ENCODE results near the gene PMEPA1. TPM values are rescaled to one million over a fixed set of nuclear protein-coding genes. Genes with fewer than 3 reads are reported as not detected.

The PMEPA1 gene
- total RNA-seq, 1 donor from 2014 or later, result 62.5 TPM

GRCh38 chr20:57653910-57654309 lies 55.9 kb downstream of the PMEPA1 start:
- no peak for DNase-seq (ENCODE audit: low read depth)

GRCh38 chr20:57653546-57653900 lies 56.3 kb downstream of the PMEPA1 start:
- no peak for TF ChIP-seq CTCF (conservative IDR thresholded peaks at IDR 0.05; ENCODE audit: low read depth, low read length)
- DNase-seq (ENCODE audit: low read depth), result no peak
- H3K4me3 ChIP-seq (ENCODE audit: low read depth, low read length), result no peak overlapping the region

More at GRCh38 chr20:57653910-57654309, 55.9 kb downstream of the PMEPA1 start:
- TF ChIP-seq CTCF (conservative IDR thresholded peaks at IDR 0.05; ENCODE audit: low read depth, low read length), result no peak
- no peak overlapping the region for H3K4me3 ChIP-seq (ENCODE audit: low read depth, low read length)

- no peak overlapping the region for H3K4me3 ChIP-seq (ENCODE audit: low read depth, low read length)
- no peak for TF ChIP-seq CTCF (conservative IDR thresholded peaks at IDR 0.05; ENCODE audit: low read depth, low read length)
- no peak for DNase-seq (ENCODE audit: low read depth)
Measured at GRCh38 chr20:57652606-57653545, 56.9 kb downstream of the PMEPA1 start.

- no peak for TF ChIP-seq CTCF (conservative IDR thresholded peaks at IDR 0.05; ENCODE audit: low read depth, low read length)
- H3K4me3 ChIP-seq (ENCODE audit: low read depth, low read length), result no peak overlapping the region
- no peak for DNase-seq (ENCODE audit: low read depth)
Measured at GRCh38 chr20:57651881-57652605, 57.8 kb downstream of the PMEPA1 start.

- DNase-seq (ENCODE audit: low read depth), result no peak
- no peak overlapping the region for H3K4me3 ChIP-seq (ENCODE audit: low read depth, low read length)
- no peak for TF ChIP-seq CTCF (conservative IDR thresholded peaks at IDR 0.05; ENCODE audit: low read depth, low read length)
Measured at GRCh38 chr20:57650756-57651483, 58.9 kb downstream of the PMEPA1 start.

GRCh38 chr20:57650266-57650665 lies 59.5 kb downstream of the PMEPA1 start:
- no peak for DNase-seq (ENCODE audit: low read depth)
- TF ChIP-seq CTCF (conservative IDR thresholded peaks at IDR 0.05; ENCODE audit: low read depth, low read length), result no peak
- no peak overlapping the region for H3K4me3 ChIP-seq (ENCODE audit: low read depth, low read length)
